H1 (cell line): ENCODE data around the gene NTRK2. TPM values are rescaled to one million over a fixed set of nuclear protein-coding genes. Genes with fewer than 3 reads are reported as not detected.

Experiments used
- CTCF ChIA-PET: fragments of 300-600 bp; sonication (Branson Sonifier 250); formaldehyde crosslinking; loops from one replicate; lab custom pipeline; 2021; ENCODE audit not compliant: partially characterized antibody; lab: Charles Lee
- POLR2A ChIA-PET: fragments of 300-600 bp; sonication (Branson Sonifier 250); formaldehyde crosslinking; loops from one replicate; lab custom pipeline; 2021; ENCODE audit warnings: inconsistent platforms; ENCODE audit not compliant: partially characterized antibody; lab: Charles Lee
- DNase-seq, 2 experiments: peaks; one replicate each; pipeline versions ENCODE4 v3.0.0 to v3.0.0-alpha.2; 2010 to 2022; ENCODE audit warnings: low spot score in 2 of 2, low read depth in 1 of 2, mixed read lengths in 1 of 2
- FAIRE-seq: peaks from 2 replicates; lab custom pipeline; 2011; peaks lifted over from hg19 to GRCh38; lab: Jason Lieb, UNC
- H2AFZ ChIP-seq: 2 replicates; pipeline ENCODE4 v1.8.1; 2012; ENCODE audit warnings: low read length, inconsistent platforms
- H2AK5ac ChIP-seq: 2 replicates; pipeline ENCODE4 v1.6.1; 2013; ENCODE audit warnings: low read depth, low read length
- H2BK120ac ChIP-seq: replicated peaks from 2 replicates; pipeline ENCODE3; 2013; ENCODE audit warnings: low read depth, low read length, inconsistent platforms
- H2BK12ac ChIP-seq: 2 replicates; pipeline ENCODE4 v1.6.1; 2013; ENCODE audit warnings: low read depth, low read length
- H2BK15ac ChIP-seq: 2 replicates; pipeline ENCODE4 v1.6.1; 2013; ENCODE audit warnings: low read length
- H2BK20ac ChIP-seq: 2 replicates; pipeline ENCODE4 v1.6.1; 2013; ENCODE audit warnings: low read length
- H2BK5ac ChIP-seq: 2 replicates; pipeline ENCODE4 v1.6.1; 2013; ENCODE audit warnings: low read depth, low read length
- H3K14ac ChIP-seq: 2 replicates; pipeline ENCODE4 v1.6.1; 2013; ENCODE audit warnings: inconsistent platforms; ENCODE audit not compliant: insufficient read length
- H3K18ac ChIP-seq: 2 replicates; pipeline ENCODE4 v1.6.1; 2013; ENCODE audit warnings: low read length; ENCODE audit errors: extremely low read depth
- H3K23ac ChIP-seq: 2 replicates; pipeline ENCODE4 v1.6.1; 2013; ENCODE audit warnings: inconsistent platforms; ENCODE audit not compliant: insufficient read length
- H3K23me2 ChIP-seq: 2 replicates; pipeline ENCODE4 v1.6.1; 2013; ENCODE audit warnings: low read depth, low read length
- H3K27ac ChIP-seq: 2 replicates; pipeline ENCODE4 v1.6.1; 2011; ENCODE audit warnings: low read depth, low read length, inconsistent platforms
- H3K27me3 ChIP-seq, 4 experiments: replicated peaks in 1 of 4; 1 replicate in 1 of 4; 2 replicates in 3 of 4; pipeline versions ENCODE4 v1.6.1 to v1.8.1; 2011 to 2013; ENCODE audit warnings: low read length in 3 of 4, mild to moderate bottlenecking in 3 of 4, inconsistent platforms in 2 of 4, mixed read lengths in 2 of 4, moderate library complexity in 1 of 4; ENCODE audit not compliant: control insufficient read depth in 3 of 4, insufficient read depth in 3 of 4; ENCODE audit errors: extremely low read depth in 1 of 4
- H3K36me3 ChIP-seq, 4 experiments: 2 replicates each; pipeline versions ENCODE4 v1.6.1 to v1.8.1; 2011 to 2013; ENCODE audit warnings: mild to moderate bottlenecking in 4 of 4, low read length in 3 of 4, moderate library complexity in 2 of 4, control low read depth in 1 of 4, inconsistent platforms in 1 of 4; ENCODE audit not compliant: insufficient read depth in 4 of 4, control insufficient read depth in 2 of 4
- H3K4ac ChIP-seq: replicated peaks from 2 replicates; pipeline ENCODE3; 2013; ENCODE audit warnings: low read length, low read depth, mixed read lengths, inconsistent platforms; ENCODE audit not compliant: insufficient read length
- H3K4me1 ChIP-seq, 4 experiments: replicated peaks in 1 of 4; 1 replicate in 1 of 4; 2 replicates in 3 of 4; pipeline versions ENCODE4 v1.6.1 to v1.8.1; 2011 to 2013; ENCODE audit warnings: low read length in 3 of 4, inconsistent platforms in 2 of 4, mixed read lengths in 1 of 4; ENCODE audit not compliant: insufficient read depth in 4 of 4, control insufficient read depth in 3 of 4
- H3K4me2 ChIP-seq, 2 experiments: 2 replicates each; pipeline versions ENCODE4 v1.6.1 to v1.8.1; 2011 to 2013; ENCODE audit warnings: low read depth in 2 of 2, low read length in 2 of 2, control low read depth in 1 of 2, inconsistent platforms in 1 of 2, mild to moderate bottlenecking in 1 of 2; ENCODE audit not compliant: insufficient read depth in 1 of 2
- H3K4me3 ChIP-seq, 4 experiments: fragments of 200-600, 300-600 bp in 1 of 4; sonication (generic), shearing (Covaris generic), sonication (Bioruptor Twin) in 1 of 4; 2 replicates each; pipeline versions ENCODE4 v1.5.1 to v1.8.1; 2011 to 2016; ENCODE audit warnings: low read length in 4 of 4, low read depth in 3 of 4, control low read depth in 2 of 4, inconsistent platforms in 2 of 4, mild to moderate bottlenecking in 2 of 4, mixed read lengths in 1 of 4, moderate library complexity in 1 of 4; ENCODE audit not compliant: insufficient read depth in 2 of 4; ENCODE audit errors: extremely low read depth in 1 of 4
- H3K56ac ChIP-seq: replicated peaks from 2 replicates; pipeline ENCODE3; 2013; ENCODE audit warnings: low read depth, mild to moderate bottlenecking, mixed read lengths, low read length, inconsistent platforms; ENCODE audit not compliant: insufficient read length
- H3K79me1 ChIP-seq: 2 replicates; pipeline ENCODE4 v1.6.1; 2013; ENCODE audit warnings: low read depth, low read length, control low read depth
- H3K79me2 ChIP-seq, 2 experiments: 2 replicates each; pipeline versions ENCODE4 v1.6.1 to v1.8.1; 2012 to 2013; ENCODE audit warnings: low read length in 2 of 2, mild to moderate bottlenecking in 2 of 2, inconsistent platforms in 1 of 2; ENCODE audit not compliant: insufficient read depth in 2 of 2, control insufficient read depth in 1 of 2
- H3K9ac ChIP-seq, 4 experiments: replicated peaks in 1 of 4; 1 replicate in 1 of 4; 2 replicates in 3 of 4; pipeline versions ENCODE4 v1.6.1 to v1.8.1; 2011 to 2013; ENCODE audit warnings: low read depth in 3 of 4, low read length in 3 of 4, control low read depth in 2 of 4, mild to moderate bottlenecking in 2 of 4, moderate library complexity in 2 of 4, inconsistent platforms in 1 of 4; ENCODE audit errors: extremely low read depth in 1 of 4
- H3K9me3 ChIP-seq, 2 experiments: 2 replicates each; pipeline versions ENCODE4 v1.6.1 to v1.8.1; 2012 to 2013; ENCODE audit warnings: mild to moderate bottlenecking in 2 of 2, moderate library complexity in 2 of 2, control low read depth in 1 of 2, inconsistent platforms in 1 of 2, low read depth in 1 of 2, low read length in 1 of 2, mixed read lengths in 1 of 2; ENCODE audit not compliant: insufficient read depth in 2 of 2
- H4K20me1 ChIP-seq, 2 experiments: replicated peaks in 1 of 2; 2 replicates each; pipeline versions ENCODE3 to v1.8.1; 2011 to 2013; ENCODE audit warnings: inconsistent platforms in 2 of 2, low read length in 2 of 2, mild to moderate bottlenecking in 1 of 2; ENCODE audit not compliant: insufficient read depth in 2 of 2, control insufficient read depth in 1 of 2
- H4K5ac ChIP-seq: 2 replicates; pipeline ENCODE4 v1.6.1; 2013; ENCODE audit warnings: low read length, low read depth, mixed read lengths, inconsistent platforms; ENCODE audit not compliant: insufficient read length
- H4K8ac ChIP-seq: 2 replicates; pipeline ENCODE4 v1.8.0; 2013; ENCODE audit warnings: mild to moderate bottlenecking, moderate library complexity, low read length, inconsistent platforms; ENCODE audit not compliant: insufficient read depth; ENCODE audit errors: extremely low read depth
- H4K91ac ChIP-seq: replicated peaks from 2 replicates; pipeline ENCODE3; 2013; ENCODE audit warnings: low read length, mixed read lengths, inconsistent platforms; ENCODE audit not compliant: insufficient read length
- CHD2 ChIP-seq: IDR thresholded peaks from 2 replicates; pipeline ENCODE4 v1.6.1; 2012; ENCODE audit warnings: low read length, improper control_type of control experiment
- JUND ChIP-seq: IDR thresholded peaks from 2 replicates; pipeline ENCODE4 v1.6.1; 2011; ENCODE audit warnings: mild to moderate bottlenecking, improper control_type of control experiment, low read length
- NANOG ChIP-seq: IDR thresholded peaks from 2 replicates; pipeline ENCODE4 v1.6.1; 2011; ENCODE audit warnings: low read length, low read depth, mild to moderate bottlenecking, inconsistent platforms; ENCODE audit not compliant: insufficient read depth, poor library complexity, severe bottlenecking
- NRF1 ChIP-seq: IDR thresholded peaks from 2 replicates; pipeline ENCODE4 v1.6.1; 2011; ENCODE audit warnings: mild to moderate bottlenecking, low read depth, low read length, improper control_type of control experiment
- PHF8 ChIP-seq: fragments of 200-600 bp; sonication (generic); conservative IDR thresholded peaks from 2 replicates; pipeline ENCODE4 v1.7.1; 2012; ENCODE audit warnings: low read depth, mild to moderate bottlenecking, inconsistent platforms, low read length, moderate library complexity
- RAD21 ChIP-seq, 2 experiments: IDR thresholded peaks in 1 of 2; conservative IDR thresholded peaks in 1 of 2; 2 replicates each; pipeline ENCODE4 v1.6.1; 2011; ENCODE audit warnings: low read depth in 2 of 2, low read length in 2 of 2, improper control_type of control experiment in 1 of 2, inconsistent platforms in 1 of 2, mild to moderate bottlenecking in 1 of 2, moderate library complexity in 1 of 2
- RFX5 ChIP-seq: IDR thresholded peaks from 2 replicates; pipeline ENCODE4 v1.6.1; 2011; ENCODE audit warnings: low read depth, low read length, improper control_type of control experiment, borderline replicate concordance
- RXRA ChIP-seq: IDR thresholded peaks from 2 replicates; pipeline ENCODE4 v1.6.1; 2011; ENCODE audit warnings: low read depth, mild to moderate bottlenecking, low read length, moderate library complexity; ENCODE audit not compliant: insufficient read depth
- SP4 ChIP-seq: IDR thresholded peaks from 2 replicates; pipeline ENCODE4 v1.6.1; 2012; ENCODE audit warnings: low read length, inconsistent platforms
- SRF ChIP-seq: IDR thresholded peaks from 2 replicates; pipeline ENCODE4 v1.6.1; 2011; ENCODE audit warnings: mild to moderate bottlenecking, low read depth, low read length, moderate library complexity
- WGBS, 2 experiments: shearing (Covaris generic) in 1 of 2; methylation state at CpG; one replicate each; pipeline versions ENCODE4 v1.1.6 to v1.1.7; 2013 to 2015; ENCODE audit warnings: low lambda C conversion rate in 2 of 2, mixed read lengths in 2 of 2, inconsistent platforms in 1 of 2, low coverage in 1 of 2, missing lambda C conversion rate in 1 of 2; ENCODE audit not compliant: insufficient replicate concordance in 2 of 2, insufficient coverage in 1 of 2, insufficient read length in 1 of 2; ENCODE audit errors: extremely low coverage in 1 of 2, missing lambda C conversion rate in 1 of 2; 5-methylcytosine and 5-hydroxymethylcytosine counted together
- polyA plus RNA-seq, 7 experiments: library from polyadenylated mRNA; depleted of rRNA in 3 of 7; stranded (reverse) in 5 of 7; unstranded in 2 of 7; fragments of >200 nt in 5 of 7; fragments of 200-250 nt in 2 of 7; gene quantifications; 1 replicate in 5 of 7; 2 replicates in 1 of 7; 4 replicates in 1 of 7; pipeline versions ENCODE4 v1.2.1 to v1.2.3, GENCODE V29; 2011 to 2013; ENCODE audit warnings: missing spikeins in 2 of 7, mixed read lengths in 2 of 7
- total RNA-seq: library from RNA; stranded (reverse); fragmentation: NEBNext Ultra II Directional; extraction: Animal tissue kit (Norgen Biotek cat#: 25700); gene quantifications from 2 replicates; pipeline ENCODE4 v1.2.1, GENCODE V29; 2021
- TF ChIP-seq, protein P1 (sequence below): IDR thresholded peaks from 2 replicates; pipeline ENCODE4 v1.6.1; 2012; ENCODE audit warnings: low read length, inconsistent platforms
- TF ChIP-seq, protein P2 (sequence below): IDR thresholded peaks from 2 replicates; pipeline ENCODE4 v1.6.1; 2012; ENCODE audit warnings: inconsistent platforms

Gene NTRK2
- total and polyA plus RNA-seq, 2 of the 8 experiments (the other 6 are each of a cell fraction or from before 2014, with no cell fraction given), result 0.03 to 0.04 TPM

DNA sequence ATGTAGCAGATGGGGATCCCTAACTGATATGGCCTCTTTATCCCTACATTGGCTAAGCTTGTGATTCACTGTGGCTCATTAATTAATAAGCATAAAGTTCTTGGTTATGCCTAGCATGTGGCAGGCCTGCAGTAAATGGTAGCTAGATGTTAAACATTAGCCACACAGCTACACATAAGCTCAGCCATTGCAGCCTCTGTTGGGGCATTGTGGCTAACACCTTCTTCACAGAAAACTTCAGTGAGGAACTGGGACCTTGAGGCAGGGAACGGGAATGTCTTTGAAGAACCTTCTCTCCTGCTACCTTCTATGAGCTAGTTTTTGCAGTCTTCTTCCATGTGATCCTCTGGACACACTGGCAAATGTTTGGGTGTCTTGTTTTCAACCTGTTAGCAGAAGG, 338.2 kb downstream of the NTRK2 start:
- Histone ChIP-seq H3K27me3 (peaks cover 0 to 3% (median 0%) of the 10 kb centered on the region in 4 experiments; a peak in 3 of 7 replicates), H4K20me1 (no peaks in the 10 kb centered on the region), H4K8ac (no peak overlapping the region), H3K9me3 (no peaks in the 10 kb centered on the region), H3K79me1 (no peaks in the 10 kb centered on the region), H3K79me2 (no peaks in the 10 kb centered on the region; a peak in 1 of 4 replicates), H3K9ac (no peak overlapping the region), H2BK5ac (no peak overlapping the region), H3K23ac (no peak overlapping the region), H2BK15ac (no peak overlapping the region), H2AK5ac (no peak overlapping the region), H3K18ac (no peak overlapping the region), H2AFZ (no peak overlapping the region), H2BK120ac (no peak overlapping the region), H3K4me1 (peaks cover 0 to 7% (median 4%) of the 10 kb centered on the region in 4 experiments; a peak in 3 of 7 replicates), H3K14ac (no peak overlapping the region), H2BK20ac (no peak overlapping the region), H3K4ac (no peak overlapping the region), H3K4me3 (no peak overlapping the region), H3K36me3 (no peaks in the 10 kb centered on the region), H3K23me2 (no peaks in the 10 kb centered on the region), H3K56ac (no peak overlapping the region), H2BK12ac (no peak overlapping the region), H4K5ac (no peak overlapping the region), H4K91ac (no peak overlapping the region), H3K27ac (no peak overlapping the region), H3K4me2 (no peak overlapping the region)
- DNase-seq (no peak), FAIRE-seq (no peak)
- POLR2A ChIA-PET, result no interaction called here
- CTCF ChIA-PET, result interaction anchor here (0.6 kb wide), 1 partner anchor 127 kb away, joined by 4 read pairs; no protein-coding TSS in a partner anchor
- WGBS, 2 experiments, result 100% methylated on average over 1 of the region's 1 CpG; no CpG with 5 or more reads in 1 of the 2 experiments
- TF ChIP-seq JUND, result no peak
- TF ChIP-seq SRF, result no peak
- no peak for TF ChIP-seq CHD2
- TF ChIP-seq NRF1, result no peak
- TF ChIP-seq NANOG, result no peak
- TF ChIP-seq, protein P1, sequence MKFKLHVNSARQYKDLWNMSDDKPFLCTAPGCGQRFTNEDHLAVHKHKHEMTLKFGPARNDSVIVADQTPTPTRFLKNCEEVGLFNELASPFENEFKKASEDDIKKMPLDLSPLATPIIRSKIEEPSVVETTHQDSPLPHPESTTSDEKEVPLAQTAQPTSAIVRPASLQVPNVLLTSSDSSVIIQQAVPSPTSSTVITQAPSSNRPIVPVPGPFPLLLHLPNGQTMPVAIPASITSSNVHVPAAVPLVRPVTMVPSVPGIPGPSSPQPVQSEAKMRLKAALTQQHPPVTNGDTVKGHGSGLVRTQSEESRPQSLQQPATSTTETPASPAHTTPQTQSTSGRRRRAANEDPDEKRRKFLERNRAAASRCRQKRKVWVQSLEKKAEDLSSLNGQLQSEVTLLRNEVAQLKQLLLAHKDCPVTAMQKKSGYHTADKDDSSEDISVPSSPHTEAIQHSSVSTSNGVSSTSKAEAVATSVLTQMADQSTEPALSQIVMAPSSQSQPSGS, result no peak
- no peak for TF ChIP-seq SP4
- no peak for TF ChIP-seq RXRA
- TF ChIP-seq, protein P2, sequence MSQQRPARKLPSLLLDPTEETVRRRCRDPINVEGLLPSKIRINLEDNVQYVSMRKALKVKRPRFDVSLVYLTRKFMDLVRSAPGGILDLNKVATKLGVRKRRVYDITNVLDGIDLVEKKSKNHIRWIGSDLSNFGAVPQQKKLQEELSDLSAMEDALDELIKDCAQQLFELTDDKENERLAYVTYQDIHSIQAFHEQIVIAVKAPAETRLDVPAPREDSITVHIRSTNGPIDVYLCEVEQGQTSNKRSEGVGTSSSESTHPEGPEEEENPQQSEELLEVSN, result no peak
- TF ChIP-seq RAD21 (IDR thresholded peaks at IDR 0.05 in 1 of 2, conservative IDR thresholded peaks at IDR 0.05 in 1 of 2; ENCODE audit: low read depth in 2 of 2, low read length in 2 of 2), result no peak
- TF ChIP-seq PHF8, result no peak
- TF ChIP-seq RFX5, result no peak
